WTC11 (cell line): ENCODE data around the gene COQ2. TPM values are rescaled to one million over a fixed set of nuclear protein-coding genes. Genes with fewer than 3 reads are reported as not detected.
A peak's percentile ranks its signal among the peaks of the same experiment; 100 is the strongest.

ENCODE experiments used
- ATAC-seq: fragments of 200-7000 bp; cut with Tn5 transposase; 2 replicates; pipeline ENCODE4 v1.10.0; 2021; ENCODE audit warnings: mild to moderate bottlenecking, moderate library complexity
- CTCF ChIA-PET: fragments of 300-600 bp; sonication (Branson Sonifier 250); formaldehyde crosslinking; loops from one replicate; lab custom pipeline; 2021; ENCODE audit warnings: antibody characterized with exemption; lab: Charles Lee
- POLR2A ChIA-PET: fragments of 350-600 bp; sonication (Branson Sonifier 250); formaldehyde crosslinking; loops from one replicate; lab custom pipeline; 2021; ENCODE audit warnings: antibody characterized with exemption; lab: Charles Lee
- DNase-seq: peaks from one replicate; pipeline ENCODE4 v3.0.0; 2021; ENCODE audit warnings: low spot score
- H3K27ac Mint-ChIP-seq: 2 replicates; pipeline ENCODE4 v1.8.0; 2021; ENCODE audit warnings: mixed read lengths
- H3K27me3 Mint-ChIP-seq: 2 replicates; pipeline ENCODE4 v1.8.0; 2021; ENCODE audit warnings: low read depth, mild to moderate bottlenecking, moderate library complexity, mixed read lengths
- H3K36me3 Mint-ChIP-seq: 2 replicates; pipeline ENCODE4 v1.8.0; 2021; ENCODE audit warnings: mixed read lengths
- H3K4me1 Mint-ChIP-seq: 2 replicates; pipeline ENCODE4 v1.8.0; 2022; ENCODE audit warnings: mixed read lengths
- H3K4me3 Mint-ChIP-seq: 2 replicates; pipeline ENCODE4 v1.8.0; 2021; ENCODE audit warnings: mild to moderate bottlenecking, moderate library complexity, mixed read lengths
- H3K9me3 Mint-ChIP-seq: 2 replicates; pipeline ENCODE4 v1.8.0; 2021; ENCODE audit warnings: mixed read lengths
- CBFB ChIP-seq: sonication (generic); formaldehyde crosslinking; IDR thresholded peaks from 2 replicates; pipeline ENCODE4 v1.8.1; 2022; ENCODE audit warnings: mild to moderate bottlenecking, low read depth, missing genetic modification reagents
- CDX4 ChIP-seq: fragments of 250-450 bp; sonication (Bioruptor Pico); IDR thresholded peaks from 2 replicates; pipeline ENCODE4 v1.9.0; 2021; ENCODE audit warnings: moderate library complexity, mild to moderate bottlenecking, inconsistent platforms, borderline replicate concordance
- CTCF ChIP-seq: fragments of 200-600 bp; IDR thresholded peaks from 2 replicates; pipeline ENCODE4 v1.8.0; 2022; ENCODE audit warnings: antibody characterized with exemption
- EMX1 ChIP-seq: fragments of 250-450 bp; sonication (Bioruptor Pico); IDR thresholded peaks from 2 replicates; pipeline ENCODE4 v1.8.0; 2021; ENCODE audit warnings: mild to moderate bottlenecking
- ESRRA ChIP-seq: sonication (generic); formaldehyde crosslinking; IDR thresholded peaks from 2 replicates; pipeline ENCODE4 v1.8.1; 2022; ENCODE audit warnings: mild to moderate bottlenecking, missing genetic modification reagents, borderline replicate concordance
- FOXJ3 ChIP-seq: sonication (generic); formaldehyde crosslinking; IDR thresholded peaks from 2 replicates; pipeline ENCODE4 v1.9.0; 2021; ENCODE audit warnings: missing genetic modification reagents, mild to moderate bottlenecking, borderline replicate concordance
- GTF2I ChIP-seq: fragments of 250-450 bp; sonication (Bioruptor Pico); conservative IDR thresholded peaks from 2 replicates; pipeline ENCODE4 v1.4.0; 2021; ENCODE audit warnings: mild to moderate bottlenecking
- HMGA2 ChIP-seq: fragments of 250-450 bp; sonication (Bioruptor Pico); IDR thresholded peaks from 2 replicates; pipeline ENCODE4 v1.4.0; 2021; ENCODE audit warnings: mild to moderate bottlenecking, moderate library complexity
- IRF1 ChIP-seq: sonication (generic); formaldehyde crosslinking; IDR thresholded peaks from 2 replicates; pipeline ENCODE4 v1.8.0; 2023; ENCODE audit warnings: missing genetic modification reagents
- JAZF1 ChIP-seq: fragments of 250-450 bp; sonication (Bioruptor Pico); IDR thresholded peaks from 2 replicates; pipeline ENCODE4 v1.9.0; 2021; ENCODE audit warnings: moderate library complexity, mild to moderate bottlenecking, inconsistent platforms
- KAT7 ChIP-seq: sonication (generic); formaldehyde crosslinking; IDR thresholded peaks from 2 replicates; pipeline ENCODE4 v1.8.1; 2023; ENCODE audit warnings: missing genetic modification reagents, mild to moderate bottlenecking, borderline replicate concordance
- MAX ChIP-seq: sonication (generic); formaldehyde crosslinking; IDR thresholded peaks from 2 replicates; pipeline ENCODE4 v1.8.0; 2022; ENCODE audit warnings: mild to moderate bottlenecking, missing genetic modification reagents
- MYBL2 ChIP-seq: sonication (generic); formaldehyde crosslinking; IDR thresholded peaks from 2 replicates; pipeline ENCODE4 v1.8.1; 2023; ENCODE audit warnings: mild to moderate bottlenecking, moderate library complexity, missing genetic modification reagents
- NR2C2 ChIP-seq: sonication (generic); formaldehyde crosslinking; IDR thresholded peaks from 2 replicates; pipeline ENCODE4 v1.8.0; 2022; ENCODE audit warnings: mild to moderate bottlenecking, missing genetic modification reagents
- PRDM15 ChIP-seq: sonication (generic); formaldehyde crosslinking; IDR thresholded peaks from 2 replicates; pipeline ENCODE4 v1.8.0; 2022; ENCODE audit warnings: missing genetic modification reagents
- PREB ChIP-seq: sonication (generic); formaldehyde crosslinking; IDR thresholded peaks from 2 replicates; pipeline ENCODE4 v1.8.1; 2022; ENCODE audit warnings: mild to moderate bottlenecking, missing genetic modification reagents, moderate library complexity, borderline replicate concordance
- PRRX2 ChIP-seq: fragments of 250-450 bp; sonication (Bioruptor Pico); IDR thresholded peaks from 2 replicates; pipeline ENCODE4 v1.8.0; 2021; ENCODE audit warnings: mild to moderate bottlenecking
- RELA ChIP-seq: sonication (generic); formaldehyde crosslinking; IDR thresholded peaks from 2 replicates; pipeline ENCODE4 v1.8.1; 2022; ENCODE audit warnings: missing genetic modification reagents, mild to moderate bottlenecking, borderline replicate concordance
- STAT6 ChIP-seq: sonication (generic); formaldehyde crosslinking; conservative IDR thresholded peaks from 2 replicates; pipeline ENCODE4 v1.8.1; 2023; ENCODE audit warnings: mild to moderate bottlenecking, low read depth, missing genetic modification reagents, moderate library complexity
- ZBTB21 ChIP-seq: sonication (generic); formaldehyde crosslinking; IDR thresholded peaks from 2 replicates; pipeline ENCODE4 v1.8.1; 2023; ENCODE audit warnings: mild to moderate bottlenecking, missing genetic modification reagents, borderline replicate concordance
- ZNF263 ChIP-seq: sonication (generic); formaldehyde crosslinking; IDR thresholded peaks from 2 replicates; pipeline ENCODE4 v1.8.1; 2022; ENCODE audit warnings: low read depth, mild to moderate bottlenecking, moderate library complexity, missing genetic modification reagents
- ZNF396 ChIP-seq: fragments of 250-450 bp; sonication (Bioruptor Pico); IDR thresholded peaks from 2 replicates; pipeline ENCODE4 v1.8.0; 2021; ENCODE audit warnings: mild to moderate bottlenecking, moderate library complexity, borderline replicate concordance
- ZNF423 ChIP-seq: fragments of 250-450 bp; sonication (Bioruptor Pico); IDR thresholded peaks from 2 replicates; pipeline ENCODE4 v2.1.2; 2022; ENCODE audit warnings: mild to moderate bottlenecking, moderate library complexity
- total RNA-seq: library from RNA; stranded (reverse); gene quantifications from 3 replicates; pipeline ENCODE4 v1.2.3, GENCODE V29; 2021

COQ2 gene
- total RNA-seq, 1 experiment from 2014 or later = 21.6 TPM

- ChIA-PET POLR2A (interaction anchor here (0.5 kb wide), 1 partner anchor 274 kb away, joined by 3 read pairs; no protein-coding TSS in a partner anchor), CTCF (interaction anchor here (1.0 to 2.5 kb wide), 7 partner anchors 10 to 216 kb away, joined by 3 to 11 read pairs (median 6); partner anchors contain the start of genes COPS4 and COQ2)
- no peak overlapping the region for H3K27ac Mint-ChIP-seq
- no peaks in the 10 kb centered on the region for H3K36me3 Mint-ChIP-seq
- H3K4me1 Mint-ChIP-seq = peaks cover 7% of the 10 kb centered on the region; the same call in 1 of the 2 replicates
- TF ChIP-seq FOXJ3 (CRISPR knock-in tag) (no peak), RELA (CRISPR knock-in tag) (no peak), CTCF (no peak), PRRX2 (CRISPR knock-in tag) (no peak), IRF1 (CRISPR knock-in tag) (no peak), JAZF1 (no peak), HMGA2 (CRISPR knock-in tag) (no peak), PREB (CRISPR knock-in tag) (no peak), NR2C2 (CRISPR knock-in tag) (no peak), CDX4 (CRISPR knock-in tag) (no peak), ZBTB21 (CRISPR knock-in tag) (no peak), EMX1 (CRISPR knock-in tag) (no peak), MAX (CRISPR knock-in tag) (no peak), GTF2I (CRISPR knock-in tag) (no peak), KAT7 (CRISPR knock-in tag) (no peak), ZNF396 (CRISPR knock-in tag) (no peak), CBFB (CRISPR knock-in tag) (no peak), MYBL2 (CRISPR knock-in tag) (no peak)
- H3K4me3 Mint-ChIP-seq = no peak overlapping the region
- DNase-seq (no peak), ATAC-seq (peak; percentile 46; the same call in 1 of the 2 replicates)
- H3K27me3 Mint-ChIP-seq = no peaks in the 10 kb centered on the region
- H3K9me3 Mint-ChIP-seq = no peaks in the 10 kb centered on the region
Measured at GRCh38 chr4:83250687-83251446, 33.7 kb downstream of the COQ2 start.

GRCh38 chr4:83248486-83248885 is 36.1 kb downstream of the COQ2 start:
- H3K27ac Mint-ChIP-seq = no peak overlapping the region
- DNase-seq (no peak), ATAC-seq (no peak)
- peaks cover 8% of the 10 kb centered on the region; the same call in 1 of the 2 replicates for H3K9me3 Mint-ChIP-seq
- POLR2A ChIA-PET = no interaction called here
- H3K4me3 Mint-ChIP-seq = no peak overlapping the region
- CTCF ChIA-PET = interaction anchor here (0.6 kb wide), 1 partner anchor 504 kb away, joined by 4 read pairs; no protein-coding TSS in a partner anchor
- peaks cover 7% of the 10 kb centered on the region; the same call in 1 of the 2 replicates for H3K4me1 Mint-ChIP-seq
- H3K27me3 Mint-ChIP-seq = peaks cover 2% of the 10 kb centered on the region; the same call in 1 of the 2 replicates
- no peaks in the 10 kb centered on the region for H3K36me3 Mint-ChIP-seq
- no peak for TF ChIP-seq ZNF263 (CRISPR knock-in tag)
- TF ChIP-seq ESRRA (CRISPR knock-in tag) = no peak
- no peak for TF ChIP-seq PRDM15 (CRISPR knock-in tag)
- no peak for TF ChIP-seq ZNF423 (CRISPR knock-in tag)
- no peak for TF ChIP-seq PRRX2 (CRISPR knock-in tag)
- TF ChIP-seq STAT6 (CRISPR knock-in tag) = no peak
